Loucy (cell line): ENCODE measurements around the gene RFESD.

Experiments
- EZH2phosphoT487 ChIP-seq: fragments of 200-600 bp; IDR thresholded peaks from 2 replicates; pipeline ENCODE4 v1.6.1; 2018; ENCODE audit warnings: antibody characterized with exemption, mild to moderate bottlenecking, moderate library complexity, borderline replicate concordance
- TF ChIP-seq, protein P1 (sequence below): fragments of 200-600 bp; sonication (generic); conservative IDR thresholded peaks from 2 replicates; pipeline ENCODE4 v1.5.1; 2014; ENCODE audit warnings: mild to moderate bottlenecking, antibody characterized with exemption, low read length

DNA sequence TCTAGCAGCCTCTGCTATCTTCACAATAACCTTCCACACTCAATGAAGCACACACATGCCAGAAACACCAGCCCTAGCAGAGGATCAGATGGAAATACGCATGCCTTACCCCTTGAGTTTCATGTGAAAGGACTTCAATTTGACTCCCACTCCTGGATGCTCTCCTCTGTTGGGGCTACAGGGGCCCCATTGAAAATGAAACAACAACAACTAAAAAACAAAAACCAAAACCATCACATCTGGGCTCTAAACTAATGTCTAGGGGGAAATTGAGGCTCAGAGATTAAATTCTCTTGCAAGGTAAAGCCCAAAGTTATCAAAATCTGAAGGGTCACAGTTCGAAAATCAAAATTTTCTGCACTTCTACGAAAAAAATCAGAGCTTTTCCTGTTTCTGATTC lies 7.9 kb upstream of the RFESD start:
- TF ChIP-seq, protein P1, sequence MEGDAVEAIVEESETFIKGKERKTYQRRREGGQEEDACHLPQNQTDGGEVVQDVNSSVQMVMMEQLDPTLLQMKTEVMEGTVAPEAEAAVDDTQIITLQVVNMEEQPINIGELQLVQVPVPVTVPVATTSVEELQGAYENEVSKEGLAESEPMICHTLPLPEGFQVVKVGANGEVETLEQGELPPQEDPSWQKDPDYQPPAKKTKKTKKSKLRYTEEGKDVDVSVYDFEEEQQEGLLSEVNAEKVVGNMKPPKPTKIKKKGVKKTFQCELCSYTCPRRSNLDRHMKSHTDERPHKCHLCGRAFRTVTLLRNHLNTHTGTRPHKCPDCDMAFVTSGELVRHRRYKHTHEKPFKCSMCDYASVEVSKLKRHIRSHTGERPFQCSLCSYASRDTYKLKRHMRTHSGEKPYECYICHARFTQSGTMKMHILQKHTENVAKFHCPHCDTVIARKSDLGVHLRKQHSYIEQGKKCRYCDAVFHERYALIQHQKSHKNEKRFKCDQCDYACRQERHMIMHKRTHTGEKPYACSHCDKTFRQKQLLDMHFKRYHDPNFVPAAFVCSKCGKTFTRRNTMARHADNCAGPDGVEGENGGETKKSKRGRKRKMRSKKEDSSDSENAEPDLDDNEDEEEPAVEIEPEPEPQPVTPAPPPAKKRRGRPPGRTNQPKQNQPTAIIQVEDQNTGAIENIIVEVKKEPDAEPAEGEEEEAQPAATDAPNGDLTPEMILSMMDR = no peak
- TF ChIP-seq EZH2phosphoT487 = no peak
